Tibial artery (tissue), 4 donors: ENCODE measurements around the gene CALCOCO1.
"Not testable (repeated sequence)": the region's sequence is repeated elsewhere in the genome, so short reads cannot be mapped to it uniquely, and the experiment has no call there.

Source experiments
- DNase-seq, 2 donors: peaks; one replicate each; pipeline ENCODE4 v3.0.0-alpha.2; 2019
- H3K27ac ChIP-seq, 2 donors: fragments of 200-600 bp; sonication (generic) in 1 of 2; 1 replicate in 1 of 2; 2 replicates in 1 of 2; pipeline ENCODE4 v1.5.1; 2018 to 2019; ENCODE audit warnings: mild to moderate bottlenecking in 1 of 2
- H3K27me3 ChIP-seq, 2 donors: fragments of 200-600 bp; sonication (generic) in 1 of 2; one replicate each; pipeline versions ENCODE4 v1.5.1 to v1.6.0; 2016 to 2019
- H3K36me3 ChIP-seq, 3 donors: fragments of 200-600 bp; sonication (generic) in 2 of 3; one replicate each; pipeline ENCODE4 v1.5.1; 2016 to 2019; ENCODE audit warnings: mild to moderate bottlenecking in 2 of 3
- H3K4me1 ChIP-seq, 4 donors: fragments of 200-600 bp; sonication (generic) in 2 of 4; 1 replicate in 3 of 4; 2 replicates in 1 of 4; pipeline ENCODE4 v1.5.1; 2016 to 2019
- H3K4me3 ChIP-seq, 2 donors: fragments of 200-600 bp; sonication (generic) in 1 of 2; 1 replicate in 1 of 2; 2 replicates in 1 of 2; pipeline ENCODE4 v1.5.1; 2018 to 2019; ENCODE audit warnings: mild to moderate bottlenecking in 2 of 2
- H3K9me3 ChIP-seq, 3 donors: fragments of 200-600 bp; sonication (generic) in 1 of 3; one replicate each; pipeline ENCODE4 v1.5.1; 2016 to 2019
- CTCF ChIP-seq, 2 experiments: fragments of 200-600 bp in 1 of 2; fragments of 450-650 bp in 1 of 2; IDR thresholded peaks; one replicate each; pipeline ENCODE4 v1.5.1; 2017 to 2019; ENCODE audit warnings: antibody characterized with exemption in 2 of 2, mild to moderate bottlenecking in 1 of 2, moderate library complexity in 1 of 2
- intact Hi-C: fragments of 100-400 bp; cut with DNase I; formaldehyde crosslinking; loops from one replicate; pipeline ENCODE4 v1.15.0; 2023; ENCODE audit warnings: low total_unique reads

CALCOCO1 gene

GRCh38 chr12:53720946-53721345, 6.3 kb downstream of the CALCOCO1 start:
- peaks cover 0 to 15% (median 10%) of the 10 kb centered on the region in 4 donors for H3K4me1 ChIP-seq
- no peaks in the 10 kb centered on the region for H3K27me3 ChIP-seq
- no peak overlapping the region for H3K4me3 ChIP-seq
- H3K36me3 ChIP-seq = peaks cover 75 to 92% (median 88%) of the 10 kb centered on the region in 3 donors
- TF ChIP-seq CTCF (IDR thresholded peaks at IDR 0.05) = no peak
- DNase-seq = no peak
- intact Hi-C loops = no loop called here
- H3K9me3 ChIP-seq = no peaks in the 10 kb centered on the region
- H3K27ac ChIP-seq = no peak overlapping the region

- no peak overlapping the region for H3K27ac ChIP-seq
- DNase-seq = no peak
- H3K4me1 ChIP-seq = peaks cover 0 to 2% (median 0%) of the 10 kb centered on the region in 4 donors
- no peaks in the 10 kb centered on the region for H3K27me3 ChIP-seq
- H3K4me3 ChIP-seq = no peak overlapping the region
- intact Hi-C loops = no loop called here
- peaks cover 83 to 100% (median 97%) of the 10 kb centered on the region in 3 donors for H3K36me3 ChIP-seq
- no peak for TF ChIP-seq CTCF (IDR thresholded peaks at IDR 0.05)
- no peaks in the 10 kb centered on the region for H3K9me3 ChIP-seq
These were observed 7.6 kb downstream of the CALCOCO1 start for GRCh38 chr12:53719649-53720048.

GRCh38 chr12:53718567-53718966, 8.7 kb downstream of the CALCOCO1 start:
- H3K4me1 ChIP-seq, intact Hi-C loops, H3K4me3 ChIP-seq, H3K27ac ChIP-seq, H3K27me3 ChIP-seq, H3K9me3 ChIP-seq, DNase-seq: not testable (repeated sequence)
- H3K36me3 ChIP-seq = peaks cover 83 to 100% (median 97%) of the 10 kb centered on the region in 3 donors

- Histone ChIP-seq H3K27ac (no peak overlapping the region), H3K4me1 (no peaks in the 10 kb centered on the region), H3K4me3 (no peak overlapping the region), H3K27me3 (no peaks in the 10 kb centered on the region), H3K36me3 (peaks cover 84 to 100% (median 98%) of the 10 kb centered on the region in 3 donors), H3K9me3 (no peaks in the 10 kb centered on the region)
- intact Hi-C loops = no loop called here
- no peak for TF ChIP-seq CTCF (IDR thresholded peaks at IDR 0.05)
- DNase-seq = no peak
These were observed 9.9 kb downstream of the CALCOCO1 start for GRCh38 chr12:53717319-53717718.

- intact Hi-C loops = no loop called here
- no peak for DNase-seq
- Histone ChIP-seq H3K4me1 (no peaks in the 10 kb centered on the region), H3K27ac (no peak overlapping the region), H3K27me3 (no peaks in the 10 kb centered on the region), H3K4me3 (no peak overlapping the region), H3K36me3 (peaks cover 54 to 78% (median 72%) of the 10 kb centered on the region in 3 donors), H3K9me3 (no peaks in the 10 kb centered on the region)
- no peak for TF ChIP-seq CTCF (IDR thresholded peaks at IDR 0.05)
These were observed 13.2 kb downstream of the CALCOCO1 start for GRCh38 chr12:53714004-53714403.

GRCh38 chr12:53713516-53713915, 13.7 kb downstream of the CALCOCO1 start:
- no peak for TF ChIP-seq CTCF (IDR thresholded peaks at IDR 0.05)
- Histone ChIP-seq H3K4me1 (no peaks in the 10 kb centered on the region), H3K36me3 (peaks cover 53 to 73% (median 67%) of the 10 kb centered on the region in 3 donors), H3K9me3 (no peaks in the 10 kb centered on the region), H3K27ac (no peak overlapping the region), H3K27me3 (no peaks in the 10 kb centered on the region), H3K4me3 (no peak overlapping the region)
- no peak for DNase-seq
- intact Hi-C loops = no loop called here
